ENCODE measurements around the gene DDHD1.

- TF ChIP-seq, protein P1, sequence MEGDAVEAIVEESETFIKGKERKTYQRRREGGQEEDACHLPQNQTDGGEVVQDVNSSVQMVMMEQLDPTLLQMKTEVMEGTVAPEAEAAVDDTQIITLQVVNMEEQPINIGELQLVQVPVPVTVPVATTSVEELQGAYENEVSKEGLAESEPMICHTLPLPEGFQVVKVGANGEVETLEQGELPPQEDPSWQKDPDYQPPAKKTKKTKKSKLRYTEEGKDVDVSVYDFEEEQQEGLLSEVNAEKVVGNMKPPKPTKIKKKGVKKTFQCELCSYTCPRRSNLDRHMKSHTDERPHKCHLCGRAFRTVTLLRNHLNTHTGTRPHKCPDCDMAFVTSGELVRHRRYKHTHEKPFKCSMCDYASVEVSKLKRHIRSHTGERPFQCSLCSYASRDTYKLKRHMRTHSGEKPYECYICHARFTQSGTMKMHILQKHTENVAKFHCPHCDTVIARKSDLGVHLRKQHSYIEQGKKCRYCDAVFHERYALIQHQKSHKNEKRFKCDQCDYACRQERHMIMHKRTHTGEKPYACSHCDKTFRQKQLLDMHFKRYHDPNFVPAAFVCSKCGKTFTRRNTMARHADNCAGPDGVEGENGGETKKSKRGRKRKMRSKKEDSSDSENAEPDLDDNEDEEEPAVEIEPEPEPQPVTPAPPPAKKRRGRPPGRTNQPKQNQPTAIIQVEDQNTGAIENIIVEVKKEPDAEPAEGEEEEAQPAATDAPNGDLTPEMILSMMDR (conservative IDR thresholded peaks at IDR 0.05; ENCODE audit: low read length), result no peak
- TF ChIP-seq EZH2phosphoT487 (IDR thresholded peaks at IDR 0.05; ENCODE audit: borderline replicate concordance), result no peak
These were observed 6.4 kb downstream of the DDHD1 start for GRCh38 chr14:53146739-53147138.
